Measurements from ENCODE around the gene ARFIP1.
"Not testable (repeated sequence)": the region's sequence is repeated elsewhere in the genome, so short reads cannot be mapped to it uniquely, and the experiment has no call there.

The ARFIP1 gene

DNA sequence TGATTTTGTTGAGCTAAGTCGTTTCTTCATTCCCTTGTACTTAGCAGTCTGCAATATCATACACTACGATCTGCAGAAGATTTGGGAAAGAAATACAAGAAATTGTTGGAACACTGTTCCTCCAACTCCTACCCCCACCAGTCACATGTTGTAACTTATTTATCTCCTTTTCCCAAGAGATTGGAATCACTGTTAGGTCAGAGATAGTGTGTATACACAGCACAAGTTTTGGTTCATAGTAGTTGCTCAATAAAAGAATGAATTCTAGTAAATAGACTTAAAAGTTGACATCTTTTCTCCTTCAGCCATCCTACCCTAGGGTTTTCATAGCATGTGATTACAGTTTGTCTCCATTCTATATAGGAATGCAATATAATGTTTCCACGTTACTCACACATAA lies 68.8 kb downstream of the ARFIP1 start:
- TF ChIP-seq CTCF (IDR thresholded peaks at IDR 0.05; ENCODE audit: low read depth, low read length): no peak
- DNase-seq (ENCODE audit: extremely low read depth, low read depth): no peak

- no peak for TF ChIP-seq CTCF (IDR thresholded peaks at IDR 0.05; ENCODE audit: low read depth, low read length)
Observed at GRCh38 chr4:152849350-152849749, 69.6 kb downstream of the ARFIP1 start.

DNA sequence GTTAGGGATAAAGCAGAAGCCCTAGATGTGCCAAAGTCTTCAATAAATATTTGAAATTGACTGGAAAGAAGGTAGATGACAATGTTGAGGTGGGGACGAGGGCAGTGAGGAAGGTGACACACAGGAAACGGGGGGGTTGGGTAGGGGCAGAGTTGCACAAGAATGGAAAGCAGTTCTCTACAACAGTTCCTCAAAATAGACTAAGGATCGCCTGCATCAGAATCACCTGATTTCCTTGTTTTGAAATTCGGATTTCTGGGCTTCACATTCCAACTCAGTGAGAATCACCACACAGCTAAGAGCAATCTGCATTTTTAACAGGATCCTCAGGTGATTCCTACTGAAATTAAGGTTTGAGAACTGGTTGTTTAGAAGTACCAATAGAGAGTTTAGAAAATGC lies 70.6 kb downstream of the ARFIP1 start:
- no peak for TF ChIP-seq CTCF (IDR thresholded peaks at IDR 0.05; ENCODE audit: low read depth, low read length)
- no peak for DNase-seq (ENCODE audit: extremely low read depth, low read depth)

More at GRCh38 chr4:152849350-152849749, 69.6 kb downstream of the ARFIP1 start:
- DNase-seq (ENCODE audit: extremely low read depth, low read depth): no peak

- TF ChIP-seq CTCF (IDR thresholded peaks at IDR 0.05; ENCODE audit: low read depth, low read length): no peak
- no peak for DNase-seq (ENCODE audit: extremely low read depth, low read depth)
Observed at GRCh38 chr4:152851226-152851625, 71.5 kb downstream of the ARFIP1 start.

GRCh38 chr4:152853293-152853692 lies 73.5 kb downstream of the ARFIP1 start:
- TF ChIP-seq CTCF (IDR thresholded peaks at IDR 0.05; ENCODE audit: low read depth, low read length): no peak
- no peak for DNase-seq (ENCODE audit: extremely low read depth, low read depth)

DNA sequence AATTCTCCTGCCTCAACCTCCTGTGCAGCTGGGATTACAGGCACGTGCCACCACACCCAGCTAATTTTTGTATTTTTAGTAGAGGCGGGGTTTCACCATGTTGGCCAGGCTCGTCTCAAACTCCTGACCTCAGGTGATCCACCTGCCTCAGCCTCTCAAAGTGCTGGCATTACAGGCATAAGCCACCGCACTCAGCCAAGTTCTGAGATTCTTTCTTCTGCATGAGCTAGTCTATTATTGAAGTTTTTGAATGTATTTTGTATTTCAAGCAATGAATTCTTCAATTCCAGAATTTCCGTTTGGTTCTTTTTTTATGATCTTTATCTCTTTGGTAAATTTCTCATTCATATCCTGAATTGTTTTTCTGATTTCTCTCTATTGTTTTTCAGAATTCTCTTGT lies 74.3 kb downstream of the ARFIP1 start:
- DNase-seq (ENCODE audit: extremely low read depth, low read depth): not testable (repeated sequence)

GRCh38 chr4:152856960-152857359 lies 77.2 kb downstream of the ARFIP1 start:
- no peak for DNase-seq (ENCODE audit: extremely low read depth, low read depth)
- TF ChIP-seq CTCF (IDR thresholded peaks at IDR 0.05; ENCODE audit: low read depth, low read length): no peak

DNA sequence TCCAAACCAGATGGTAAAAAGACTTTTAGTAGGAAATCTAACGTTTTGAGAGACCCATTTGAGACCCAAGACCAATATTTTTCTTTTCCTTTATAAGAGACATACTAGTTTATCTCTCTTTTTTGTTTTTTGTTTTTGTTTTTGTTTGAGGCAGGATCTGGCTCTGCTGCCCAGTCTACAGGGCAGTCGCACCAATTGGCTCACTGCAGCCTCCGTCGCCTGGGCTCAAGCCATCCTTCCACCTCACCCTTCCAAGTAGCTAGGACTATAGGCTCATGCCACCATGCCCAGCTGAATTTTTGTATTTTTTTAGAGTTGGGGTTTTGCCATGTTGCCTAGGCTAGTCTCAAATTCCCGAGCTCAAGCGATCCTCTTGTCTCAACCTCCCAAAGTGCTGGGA lies 79.2 kb downstream of the ARFIP1 start:
- DNase-seq (ENCODE audit: extremely low read depth, low read depth): no peak

More for the DNA sequence above, 79.2 kb downstream of the ARFIP1 start:
- TF ChIP-seq CTCF (IDR thresholded peaks at IDR 0.05; ENCODE audit: low read depth, low read length): no peak

All from AG09319 (cell line).